VCaP (cell line): ENCODE results near the gene FBXW11.

Source experiments
- H3K27ac ChIP-seq: fragments of 450-650 bp; 2 replicates; pipeline ENCODE4 v1.5.1; 2017
- TF ChIP-seq, protein P1 (sequence below): fragments of 450-650 bp; conservative IDR thresholded peaks from 2 replicates; pipeline ENCODE4 v1.5.1; 2017; ENCODE audit warnings: mild to moderate bottlenecking, moderate library complexity

The FBXW11 gene

DNA sequence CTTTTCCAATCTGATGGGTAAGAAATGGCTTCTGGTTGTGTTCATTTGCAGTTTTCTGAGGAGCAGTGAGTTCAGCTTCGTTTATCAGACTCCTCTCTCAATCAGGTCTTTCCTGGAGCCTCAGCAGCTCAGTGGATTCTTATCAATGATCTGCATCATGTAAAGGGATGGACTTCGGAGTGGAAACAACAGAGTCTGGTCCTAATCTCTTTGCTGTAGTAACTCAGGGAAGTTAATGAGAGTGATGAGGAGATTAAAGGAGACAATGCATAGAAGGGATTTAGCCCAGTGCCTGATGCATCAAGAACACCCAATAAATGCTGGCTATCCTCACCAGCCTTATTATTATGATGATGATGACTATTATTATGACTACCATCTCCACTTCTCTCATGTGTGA is 173.7 kb downstream of the FBXW11 start:
- H3K27ac ChIP-seq: no peak overlapping the region
- TF ChIP-seq, protein P1, sequence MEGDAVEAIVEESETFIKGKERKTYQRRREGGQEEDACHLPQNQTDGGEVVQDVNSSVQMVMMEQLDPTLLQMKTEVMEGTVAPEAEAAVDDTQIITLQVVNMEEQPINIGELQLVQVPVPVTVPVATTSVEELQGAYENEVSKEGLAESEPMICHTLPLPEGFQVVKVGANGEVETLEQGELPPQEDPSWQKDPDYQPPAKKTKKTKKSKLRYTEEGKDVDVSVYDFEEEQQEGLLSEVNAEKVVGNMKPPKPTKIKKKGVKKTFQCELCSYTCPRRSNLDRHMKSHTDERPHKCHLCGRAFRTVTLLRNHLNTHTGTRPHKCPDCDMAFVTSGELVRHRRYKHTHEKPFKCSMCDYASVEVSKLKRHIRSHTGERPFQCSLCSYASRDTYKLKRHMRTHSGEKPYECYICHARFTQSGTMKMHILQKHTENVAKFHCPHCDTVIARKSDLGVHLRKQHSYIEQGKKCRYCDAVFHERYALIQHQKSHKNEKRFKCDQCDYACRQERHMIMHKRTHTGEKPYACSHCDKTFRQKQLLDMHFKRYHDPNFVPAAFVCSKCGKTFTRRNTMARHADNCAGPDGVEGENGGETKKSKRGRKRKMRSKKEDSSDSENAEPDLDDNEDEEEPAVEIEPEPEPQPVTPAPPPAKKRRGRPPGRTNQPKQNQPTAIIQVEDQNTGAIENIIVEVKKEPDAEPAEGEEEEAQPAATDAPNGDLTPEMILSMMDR: no peak

DNA sequence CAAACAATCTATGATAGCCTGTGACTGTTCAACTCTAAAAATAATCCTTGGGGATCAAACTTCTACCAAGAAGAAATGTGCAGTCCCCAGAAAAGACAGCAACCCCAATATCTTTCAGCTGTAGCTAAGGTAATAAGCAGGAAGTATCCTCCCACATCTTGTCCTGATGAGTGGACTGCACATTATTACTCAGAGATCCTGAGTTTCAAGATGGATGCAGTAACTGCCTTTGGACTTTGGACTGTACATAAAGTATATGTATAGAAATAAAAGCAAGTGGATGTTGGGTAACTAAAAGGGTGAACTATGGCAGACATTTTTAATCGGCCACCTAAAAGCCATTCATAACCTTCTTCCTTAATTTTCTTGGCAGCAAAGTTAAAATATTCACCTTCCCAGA is 175.8 kb downstream of the FBXW11 start:
- TF ChIP-seq, protein P1: no peak
- no peak overlapping the region for H3K27ac ChIP-seq

DNA sequence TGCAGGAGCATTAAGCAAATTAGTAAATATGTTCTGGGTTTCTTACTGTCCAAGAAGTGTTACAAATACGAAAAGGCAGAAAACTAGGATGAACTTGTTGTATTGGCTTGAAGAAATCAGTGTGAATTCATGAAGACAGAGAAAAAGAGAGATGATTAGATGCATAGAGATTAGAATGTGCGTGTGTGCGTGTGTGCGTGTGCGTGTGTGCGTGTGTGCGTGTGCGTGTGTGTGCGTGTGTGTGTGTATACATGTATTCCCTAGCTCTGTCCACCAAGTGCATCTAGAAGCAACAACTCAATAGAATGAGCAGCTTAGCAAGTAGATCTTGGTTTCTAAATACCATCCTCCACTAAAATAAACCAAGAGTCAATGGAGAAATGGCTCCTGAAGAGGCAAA is 179.3 kb downstream of the FBXW11 start:
- H3K27ac ChIP-seq: no peak overlapping the region
- TF ChIP-seq, protein P1: no peak

DNA sequence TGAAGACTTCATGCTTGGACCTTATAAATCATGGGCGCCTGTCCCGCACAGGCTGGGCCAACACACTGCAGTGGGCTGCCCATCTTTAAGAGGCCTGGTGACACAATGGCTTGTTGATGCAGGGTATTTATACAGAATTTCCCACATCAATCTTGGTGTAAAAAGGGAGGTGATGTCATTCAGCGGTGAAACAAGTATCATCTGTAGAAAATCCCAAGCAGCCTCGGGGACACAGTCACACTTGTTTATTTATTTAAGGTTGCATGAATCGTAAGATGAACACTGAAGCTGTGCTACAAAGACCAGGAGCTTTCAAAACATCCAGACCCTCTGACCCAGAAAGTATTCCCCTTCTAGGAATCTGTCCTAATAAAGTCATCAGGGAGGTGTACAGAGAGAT is 180.3 kb downstream of the FBXW11 start:
- H3K27ac ChIP-seq: no peak overlapping the region
- TF ChIP-seq, protein P1: no peak

DNA sequence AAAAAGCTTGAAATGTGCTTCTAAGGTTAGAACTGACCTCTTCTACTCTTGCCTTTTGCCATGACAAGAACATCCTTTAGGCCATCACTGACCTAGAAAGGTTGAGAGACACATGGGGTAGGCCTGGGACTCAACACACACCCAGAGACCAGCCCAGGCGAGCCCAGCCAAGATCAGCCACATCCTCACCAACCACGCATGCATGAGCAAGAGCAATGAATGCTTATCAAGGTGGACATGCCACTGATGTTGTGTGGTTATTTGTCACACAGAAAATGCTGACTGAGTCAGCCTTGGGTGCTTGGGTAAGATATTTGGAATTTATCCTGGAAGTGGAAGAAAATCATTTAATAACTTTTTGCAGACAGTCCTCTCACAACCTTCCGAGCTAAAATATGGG is 181.4 kb downstream of the FBXW11 start:
- TF ChIP-seq, protein P1: no peak
- no peak overlapping the region for H3K27ac ChIP-seq

DNA sequence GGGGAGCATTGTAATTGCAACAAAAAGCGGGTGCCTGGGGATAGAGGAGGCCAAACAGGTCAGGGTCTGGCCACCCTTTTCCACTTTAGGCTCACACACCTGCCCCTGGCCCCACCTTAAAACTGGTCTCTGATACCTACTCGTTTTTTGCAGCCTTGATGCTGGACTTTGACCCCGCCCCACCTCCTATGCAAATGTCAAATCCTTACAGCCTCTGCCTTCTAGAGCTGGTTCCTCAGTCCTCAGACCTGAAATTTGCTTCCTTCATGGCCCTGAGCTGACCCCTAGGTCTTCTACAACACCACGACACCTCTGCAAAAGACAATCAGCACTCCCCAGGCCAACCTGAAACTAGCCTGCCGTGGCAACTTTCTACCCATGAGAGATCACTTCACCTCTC is 183.2 kb downstream of the FBXW11 start:
- TF ChIP-seq, protein P1: no peak
- H3K27ac ChIP-seq: no peak overlapping the region

DNA sequence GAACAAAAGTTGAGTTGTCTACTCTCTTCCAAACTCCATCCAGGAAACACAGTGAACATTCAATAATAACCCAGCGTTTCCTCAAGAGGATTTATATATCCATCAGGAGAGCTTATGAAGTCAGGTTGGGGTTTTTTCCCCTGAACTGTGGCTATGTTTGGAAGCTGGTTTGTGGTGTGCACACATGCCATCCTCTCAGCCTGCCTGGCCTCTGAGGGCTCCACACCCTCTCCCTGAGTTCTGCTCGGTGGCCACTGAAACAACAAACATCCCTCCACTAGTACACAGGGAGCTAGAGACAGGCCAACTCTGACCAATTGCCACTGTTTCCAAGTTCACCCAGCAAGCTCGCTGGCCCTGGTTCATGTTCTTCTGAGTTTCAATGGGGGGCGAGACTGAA is 185.2 kb downstream of the FBXW11 start:
- no peak overlapping the region for H3K27ac ChIP-seq
- TF ChIP-seq, protein P1: no peak

DNA sequence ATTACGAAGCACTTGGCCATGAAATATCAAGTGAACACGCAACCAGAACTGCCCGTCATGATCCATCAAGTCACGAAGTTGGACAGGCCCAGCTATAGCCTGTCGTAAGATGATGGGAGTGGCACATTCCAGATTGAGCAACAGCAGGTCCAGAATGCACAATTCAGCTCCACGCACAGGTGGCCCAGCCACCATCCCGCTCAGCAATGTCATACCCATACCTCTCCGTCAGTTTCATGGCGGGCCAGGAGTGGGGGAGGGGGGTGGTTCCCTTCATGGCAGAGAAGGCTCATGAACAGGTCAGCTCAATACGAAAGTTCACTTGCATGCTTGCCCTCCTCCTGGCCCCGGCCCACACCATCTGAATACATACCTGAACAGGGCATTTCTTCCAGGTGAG is 185.9 kb downstream of the FBXW11 start:
- no peak overlapping the region for H3K27ac ChIP-seq
- TF ChIP-seq, protein P1: no peak
